ENCODE measurements around the gene ZNRF3.
A peak's percentile ranks its signal among the peaks of the same experiment; 100 is the strongest.
"Not testable (repeated sequence)": the region's sequence is repeated elsewhere in the genome, so short reads cannot be mapped to it uniquely, and the experiment has no call there.

The ZNRF3 gene

DNA sequence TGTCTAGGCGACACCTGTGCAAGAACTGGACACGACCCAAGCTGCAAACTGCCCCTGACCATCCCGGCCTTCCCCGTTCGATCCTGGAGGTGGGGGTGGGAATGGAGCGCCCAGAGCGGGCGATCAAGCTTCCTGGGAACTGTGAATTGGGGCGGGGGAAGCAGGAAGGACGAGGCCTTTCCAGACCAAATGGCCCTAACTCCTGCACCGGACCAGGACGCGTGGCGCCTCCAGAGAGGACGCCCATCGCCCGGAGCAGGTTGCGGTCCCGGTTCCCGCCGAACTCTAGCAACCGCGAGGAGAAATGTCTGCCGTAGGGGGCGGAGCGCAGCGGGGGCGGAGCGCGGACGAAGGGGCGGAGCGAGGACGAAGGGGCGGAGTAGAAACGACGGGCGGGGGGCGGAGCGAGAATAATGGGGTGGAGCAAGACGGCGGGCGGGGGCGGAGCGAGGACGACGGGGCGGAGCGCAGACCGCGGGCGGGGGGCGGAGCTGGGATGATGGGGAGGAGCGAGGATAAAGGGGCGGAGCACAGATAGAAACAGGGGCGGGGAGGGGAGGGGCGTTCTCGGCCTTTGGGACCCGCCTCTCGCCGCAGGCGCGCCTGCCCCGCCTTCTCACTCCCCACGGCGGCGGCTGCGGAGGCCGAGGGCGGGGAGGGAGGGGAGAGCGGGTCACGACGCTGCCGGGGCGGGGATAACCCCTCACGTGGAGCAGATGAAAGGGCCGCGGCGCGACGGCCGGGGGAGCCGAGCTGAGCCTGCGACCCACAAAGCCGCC, at the start of gene ZNRF3:
TSS of gene ZNRF3 (plus strand) at position 695 of the 779 bp plus-strand sequence. CDS start 195 bp downstream, outside the sequence.
- peak; percentile 81 for DNase-seq

DNA sequence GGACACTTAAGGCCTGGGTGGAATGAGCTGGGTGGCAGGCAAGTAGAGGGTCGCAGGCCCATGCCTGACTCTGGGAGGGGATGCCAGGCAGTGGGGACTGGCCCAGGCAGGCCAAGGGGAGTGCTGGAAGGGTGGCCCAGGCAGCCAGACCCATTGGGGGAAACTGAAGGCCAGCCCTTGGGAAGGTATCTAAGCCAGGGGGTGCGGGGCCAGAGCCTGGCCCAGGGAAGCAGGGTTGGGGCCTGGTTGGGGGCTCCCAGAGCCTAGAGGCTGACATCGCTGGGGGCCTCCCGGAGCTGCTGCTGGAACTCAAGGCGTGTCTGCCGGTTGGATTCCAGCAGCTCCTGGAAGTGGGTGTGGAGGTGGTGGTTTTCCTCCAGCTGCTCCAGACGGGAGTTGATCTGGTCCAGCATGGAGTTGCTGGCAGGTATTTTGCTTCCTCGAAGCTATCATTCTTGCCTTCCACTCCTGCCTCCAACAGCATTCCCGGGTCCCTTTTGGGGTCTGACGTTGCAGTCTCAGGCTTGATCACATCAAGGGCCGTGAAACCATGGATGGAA, 47.7 kb upstream of the ZNRF3 start:
- no peak for DNase-seq

DNA sequence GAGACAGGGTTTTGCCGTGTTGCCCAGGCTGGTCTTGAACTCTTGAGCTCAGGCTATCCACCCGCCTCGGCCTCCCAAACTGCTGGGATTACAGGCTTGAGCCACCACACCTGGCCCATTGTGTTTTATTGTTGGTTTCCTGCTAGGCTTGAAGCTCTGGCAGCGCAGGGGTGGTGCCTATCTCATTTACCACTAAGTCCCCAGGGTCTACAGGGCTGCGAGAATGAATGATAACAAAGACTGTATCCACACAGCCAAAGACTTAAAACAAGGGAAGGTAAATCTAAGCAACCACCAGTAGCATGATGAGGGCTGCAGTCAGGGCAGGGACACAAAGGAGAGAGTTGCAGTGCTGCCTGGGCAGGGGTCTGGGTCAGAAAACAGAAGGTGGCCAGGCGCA, 45.7 kb upstream of the ZNRF3 start:
- no peak for DNase-seq

DNA sequence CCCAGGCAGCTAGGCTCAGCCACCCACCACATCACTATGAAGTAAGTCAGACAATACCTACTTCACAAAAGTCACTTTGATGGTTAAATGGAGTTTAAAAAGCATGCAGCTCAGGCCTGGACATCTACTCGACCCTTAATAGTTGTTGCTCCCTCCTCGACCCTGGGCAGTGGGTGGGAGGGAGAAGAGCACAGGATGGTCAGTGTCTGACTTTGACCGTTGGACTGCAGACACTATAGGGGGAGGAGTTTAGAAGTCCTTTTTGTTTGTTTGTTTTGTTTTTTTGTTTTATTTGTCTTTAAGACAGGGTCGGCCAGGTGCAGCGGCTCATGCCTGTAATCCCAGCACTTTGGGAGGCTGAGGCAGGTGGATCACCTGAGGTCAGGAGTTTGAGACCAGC, 44.4 kb upstream of the ZNRF3 start:
- DNase-seq: no peak

DNA sequence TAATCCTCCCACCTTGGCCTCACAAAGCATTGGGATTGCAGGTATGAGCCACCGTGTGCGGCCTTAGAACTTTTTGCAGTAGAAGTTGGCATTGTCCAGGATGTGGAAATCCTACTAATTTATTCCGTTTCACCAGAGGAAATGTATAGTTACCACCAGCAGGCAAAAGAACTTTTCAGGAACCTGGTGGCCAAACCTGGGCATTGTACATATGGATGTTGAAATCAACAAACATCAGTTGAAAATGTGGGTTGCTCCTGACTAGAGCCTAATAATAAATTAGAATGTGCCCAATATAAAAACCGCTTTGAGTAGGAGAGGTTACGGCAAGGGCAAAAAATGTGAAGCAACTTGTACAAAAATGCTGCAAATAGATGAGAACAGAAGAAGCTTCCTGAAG, 42.3 kb upstream of the ZNRF3 start:
- DNase-seq: no peak

DNA sequence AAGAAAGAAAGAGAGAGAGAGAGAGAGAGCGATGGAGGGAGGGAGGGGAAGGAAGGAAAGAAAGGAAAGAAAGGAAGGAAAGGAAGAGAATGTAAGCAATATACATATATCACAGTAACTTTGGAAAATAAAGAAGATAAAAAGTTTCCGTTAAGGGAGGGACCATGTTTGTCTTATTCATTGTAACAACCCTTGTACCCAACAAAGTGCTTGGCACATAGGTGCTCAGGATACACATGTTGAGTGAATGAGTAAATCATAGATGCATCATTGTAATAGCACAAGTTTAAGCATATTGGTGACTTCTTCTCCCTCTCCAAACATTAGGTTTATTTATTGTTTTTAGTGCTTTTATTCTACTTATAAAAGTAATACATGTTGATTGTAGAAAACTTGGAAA, 39.7 kb upstream of the ZNRF3 start:
- DNase-seq: no peak

DNA sequence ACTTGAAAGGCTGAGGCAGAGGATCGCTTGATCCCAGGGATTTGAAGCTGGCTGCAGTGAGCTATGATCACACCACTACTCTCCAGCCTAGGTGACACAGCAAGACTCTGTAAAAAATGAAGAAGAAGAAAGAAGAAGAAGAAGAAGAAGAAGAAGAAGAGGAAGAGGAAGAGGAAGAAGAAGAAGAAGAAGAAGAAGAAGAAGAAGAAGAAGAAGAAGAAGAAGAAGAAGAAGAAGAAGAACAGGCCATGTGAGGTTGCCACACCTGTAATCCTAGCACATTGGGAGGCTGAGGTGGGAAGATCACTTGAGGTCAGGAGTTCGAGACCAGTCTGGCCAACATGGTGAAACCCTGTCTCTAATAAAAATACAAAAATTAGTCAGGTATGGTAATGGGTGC, 39.1 kb upstream of the ZNRF3 start:
- not testable (repeated sequence) for DNase-seq

DNA sequence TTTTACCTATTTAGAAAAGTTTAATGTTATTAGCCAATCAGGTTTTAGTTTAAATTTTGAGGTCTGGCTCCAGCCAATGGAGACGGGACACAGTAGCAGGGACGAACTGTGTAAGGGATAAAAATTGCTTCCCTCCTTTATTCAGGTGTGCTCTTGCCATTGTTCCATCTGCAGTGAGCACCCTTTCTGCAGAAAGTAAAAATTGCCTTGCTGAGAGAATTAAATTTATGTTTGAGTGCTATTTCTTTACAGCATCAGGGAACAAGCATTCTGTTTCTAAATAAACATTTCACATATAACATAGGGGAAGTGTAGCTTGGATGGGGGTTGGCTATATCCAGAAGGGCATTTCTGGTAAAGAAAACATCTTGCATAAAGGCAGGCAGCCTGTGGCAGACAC, 36.4 kb upstream of the ZNRF3 start:
- no peak for DNase-seq

DNA sequence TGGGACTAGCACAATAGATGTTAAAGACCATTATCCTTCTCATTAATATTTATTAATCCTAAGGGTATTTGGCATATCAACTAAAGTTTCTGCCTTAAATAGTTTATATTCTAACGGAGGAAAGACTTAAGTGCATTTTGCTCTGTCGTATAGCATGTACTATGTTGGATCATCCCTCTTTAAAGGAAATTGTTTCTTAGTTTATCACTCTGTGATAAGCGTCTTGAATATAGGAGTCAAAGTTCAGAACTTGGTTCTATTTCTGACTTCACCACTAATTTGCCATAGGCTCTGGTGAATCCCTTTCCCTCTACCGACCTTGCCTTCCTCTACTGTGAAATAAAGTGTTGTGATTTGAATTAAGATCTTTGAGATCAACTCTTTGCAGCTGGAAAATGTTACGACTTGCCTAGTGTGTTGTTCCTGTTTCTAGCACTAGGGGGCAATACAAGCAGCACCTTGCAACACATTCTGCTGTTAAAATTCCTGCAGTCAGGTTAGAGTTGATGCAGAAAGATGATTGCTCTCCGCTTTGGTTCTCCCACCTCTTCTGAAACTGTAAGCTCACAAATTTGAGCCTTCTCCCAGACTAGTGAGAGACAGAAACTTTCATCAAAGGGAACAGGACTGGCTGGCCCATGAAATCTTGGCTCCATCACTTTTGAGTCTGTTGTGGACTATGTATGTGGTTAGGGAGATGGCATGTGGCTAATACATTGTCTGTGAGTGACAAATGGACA, 27.8 kb upstream of the ZNRF3 start:
- DNase-seq: peak; percentile 41

DNA sequence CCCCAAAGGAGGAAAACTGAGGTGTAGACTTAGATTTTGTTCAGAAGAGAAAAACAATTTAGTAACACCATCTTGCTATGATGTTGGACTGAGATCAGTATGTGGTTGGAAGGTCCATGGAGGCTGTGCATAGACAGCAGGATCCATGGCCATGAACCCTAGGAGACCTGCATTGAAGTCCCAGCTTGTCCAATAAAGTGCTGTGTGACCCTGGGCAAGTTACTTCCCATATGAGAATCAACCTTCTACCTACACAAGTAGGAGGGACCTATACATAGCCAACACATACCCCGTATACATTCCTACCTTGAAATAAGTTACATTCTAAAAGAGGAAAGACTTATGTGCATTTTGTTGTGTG, 27.3 kb upstream of the ZNRF3 start:
- no peak for DNase-seq

DNA sequence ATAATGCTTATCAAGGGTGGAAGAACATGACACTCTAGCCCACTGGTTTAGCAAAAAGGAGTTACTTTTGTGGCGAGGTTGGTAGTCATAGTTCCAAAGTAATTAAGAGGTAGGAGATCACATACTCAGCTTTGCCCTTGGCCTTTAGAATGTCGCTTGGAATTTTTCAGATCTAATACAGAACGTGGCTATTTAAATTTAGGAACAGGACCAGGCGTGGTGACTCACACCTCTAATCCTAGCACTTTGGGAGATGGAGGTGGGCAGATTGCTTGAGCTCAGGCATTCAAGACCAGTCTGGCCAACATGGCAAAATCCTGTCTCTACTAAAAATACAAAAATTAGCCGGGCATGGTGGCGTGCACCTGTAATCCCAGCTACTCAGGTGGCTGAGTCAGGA, 26.1 kb upstream of the ZNRF3 start:
- DNase-seq: no peak

DNA sequence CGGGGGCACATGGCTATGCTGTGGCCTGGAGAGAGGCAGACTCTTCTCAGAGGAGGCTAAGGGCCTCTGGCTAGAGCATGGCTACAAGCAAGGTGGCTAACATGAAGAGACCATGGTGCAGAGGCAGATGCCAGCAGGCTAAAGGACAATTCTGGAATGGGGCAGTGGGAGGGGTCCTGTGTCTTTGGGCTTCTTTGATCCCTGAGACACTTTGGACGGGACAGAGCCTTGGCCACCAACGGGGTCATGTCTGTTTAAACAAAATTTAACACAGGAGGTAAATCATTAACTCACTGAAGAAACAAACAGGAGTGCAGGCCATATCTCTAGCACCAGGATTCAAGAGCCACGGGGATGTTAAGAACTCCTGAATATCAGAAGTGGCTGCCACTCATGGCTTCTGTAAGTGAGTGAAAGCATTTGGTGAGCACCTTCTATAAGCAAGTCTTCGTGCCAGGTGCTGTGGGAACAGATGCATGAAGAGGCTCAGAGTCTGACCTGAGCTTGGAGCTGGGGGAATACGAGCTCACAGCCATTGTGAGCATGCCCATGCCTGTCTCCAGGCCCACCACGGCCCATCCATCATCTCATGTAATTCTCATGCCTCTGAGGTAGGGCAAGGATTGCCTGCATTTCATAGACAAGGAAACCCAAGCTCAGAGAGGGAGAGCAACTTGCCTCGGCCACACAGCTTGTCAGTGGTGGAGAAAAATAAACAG, 18.3 kb upstream of the ZNRF3 start:
- DNase-seq: no peak

DNA sequence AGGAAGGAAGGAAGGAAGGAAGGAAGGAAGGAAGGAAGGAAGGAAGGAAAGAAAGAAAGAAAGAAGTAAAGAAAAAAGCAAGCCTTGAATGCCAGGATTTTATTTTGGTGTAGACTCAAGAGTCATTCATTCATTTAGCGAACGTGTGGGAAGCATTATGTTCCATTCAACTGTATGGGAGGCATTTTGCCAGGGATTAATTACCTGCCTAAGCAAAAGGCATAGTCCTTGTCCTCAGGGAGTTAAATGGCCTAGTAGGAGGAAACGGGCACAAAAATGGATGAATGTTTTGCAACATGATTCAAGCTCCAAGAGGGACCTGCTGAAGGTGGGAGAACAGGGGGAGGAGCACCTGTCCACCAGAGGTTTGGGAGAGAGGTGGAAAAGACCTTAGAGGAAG, 16.2 kb upstream of the ZNRF3 start:
- no peak for DNase-seq

DNA sequence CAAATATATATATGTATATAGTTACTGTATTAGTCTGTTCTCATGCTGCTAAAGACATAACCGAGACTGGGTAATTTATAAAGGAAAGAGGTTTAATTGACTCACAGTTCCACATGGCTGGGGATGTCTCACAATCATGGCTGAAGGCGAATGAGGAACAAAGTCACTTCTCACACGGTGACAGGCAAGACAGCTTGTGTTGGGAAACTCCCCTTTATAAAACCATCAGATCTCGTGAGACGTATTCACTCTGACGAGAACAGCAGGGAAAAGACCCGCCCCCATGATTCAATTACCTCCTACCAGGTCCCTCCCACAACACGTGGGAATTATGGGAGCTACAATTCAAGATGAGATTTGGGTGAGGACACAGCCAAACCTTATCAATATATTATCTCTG, 15.0 kb upstream of the ZNRF3 start:
- DNase-seq: not testable (repeated sequence)

DNA sequence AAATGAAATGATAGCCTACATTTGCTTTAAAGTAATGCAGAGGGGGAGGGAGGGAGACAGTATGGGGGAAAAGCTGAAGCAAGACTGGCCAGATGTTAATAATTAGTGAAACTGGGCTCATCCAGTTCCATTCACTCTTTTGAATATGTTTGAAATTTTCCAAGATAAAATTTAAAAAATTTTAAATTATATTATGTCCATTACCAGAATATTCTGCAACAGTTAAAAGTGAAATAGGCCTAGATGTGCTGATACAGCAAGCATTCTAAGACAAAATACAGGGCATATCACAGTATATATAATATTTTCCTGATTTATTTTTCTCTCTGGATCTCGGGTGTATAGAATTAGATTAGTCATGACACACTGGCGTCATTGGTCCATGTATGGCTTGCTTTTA, 13.6 kb upstream of the ZNRF3 start:
- no peak for DNase-seq

DNA sequence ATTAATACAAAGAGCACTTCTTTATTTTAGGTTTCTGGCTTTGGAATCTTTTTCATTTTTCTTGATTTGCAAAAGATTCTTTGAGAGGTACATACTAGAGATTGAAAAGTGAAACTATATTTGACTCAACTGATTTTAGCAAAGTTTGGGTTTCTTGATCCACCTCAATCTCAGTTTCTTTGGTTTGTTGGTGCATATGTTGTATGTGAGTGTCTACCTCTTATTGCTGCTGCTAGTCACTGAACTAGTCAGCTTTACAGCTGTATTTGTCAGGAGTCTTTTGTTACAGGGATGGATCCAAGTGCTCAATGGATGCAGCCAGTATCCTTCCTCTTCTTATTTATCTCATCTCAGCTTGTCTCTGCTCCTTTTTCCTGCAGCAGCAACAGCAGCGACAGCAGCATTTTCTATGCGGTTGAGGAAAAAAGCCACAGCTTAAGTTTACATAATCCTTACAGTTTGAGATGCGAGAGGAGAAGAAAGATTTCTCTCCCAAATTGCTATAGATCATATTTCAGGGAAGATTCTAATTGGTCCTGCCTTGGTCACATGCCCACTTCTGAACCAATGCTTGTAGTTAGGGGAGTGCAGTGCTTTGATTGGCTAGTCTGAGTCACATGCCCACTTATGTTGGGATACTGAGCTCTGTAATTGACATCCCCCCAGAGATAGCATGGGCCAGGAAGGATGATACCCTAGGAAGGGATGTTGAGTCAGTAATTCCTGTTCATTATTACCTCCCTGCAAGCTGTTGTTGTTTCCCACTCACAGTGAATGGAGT, 10.0 kb upstream of the ZNRF3 start:
- DNase-seq: no peak

DNA sequence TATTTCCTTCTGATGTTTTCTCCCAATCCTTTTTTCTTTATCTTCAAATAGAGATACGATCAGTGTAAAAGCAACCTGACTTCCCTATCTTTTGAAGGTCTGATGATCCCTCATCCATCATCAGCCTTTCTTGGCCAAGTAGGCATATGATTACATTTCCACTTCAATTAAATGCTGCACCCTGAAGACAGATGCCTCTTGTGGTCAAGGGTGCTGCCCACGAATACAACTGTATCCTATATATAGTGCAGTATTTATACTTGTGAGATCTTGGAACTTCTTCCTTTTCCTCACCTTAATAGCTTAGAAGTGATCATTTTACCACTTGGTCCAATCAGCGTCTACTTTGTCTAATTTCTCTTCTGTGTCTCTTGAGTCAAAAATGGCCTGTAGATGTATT, 9.3 kb upstream of the ZNRF3 start:
- no peak for DNase-seq

DNA sequence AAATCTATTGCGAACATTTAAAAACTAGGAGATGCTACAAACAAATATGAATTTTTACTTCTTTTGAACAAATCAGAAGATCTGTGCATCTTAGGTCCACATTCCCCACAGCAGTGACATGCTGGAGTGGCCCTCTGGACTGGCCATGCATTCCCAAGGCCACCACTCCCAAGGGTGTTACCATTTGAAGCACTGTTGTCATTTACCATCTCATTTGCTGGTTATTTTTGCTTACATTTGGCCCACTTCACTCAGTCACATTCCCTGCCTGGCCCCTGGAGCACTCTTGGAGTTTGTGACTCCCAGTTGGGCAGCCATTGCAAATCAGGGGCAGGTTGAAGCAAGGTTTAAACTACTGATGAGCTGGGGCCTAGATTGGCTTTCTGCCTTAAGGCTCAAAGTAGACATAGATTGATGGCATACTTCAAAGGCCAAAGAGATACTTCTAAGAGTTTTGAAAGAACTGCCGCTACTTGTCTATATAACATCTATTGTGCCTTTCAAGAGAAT, 8.5 kb upstream of the ZNRF3 start:
- DNase-seq: no peak

DNA sequence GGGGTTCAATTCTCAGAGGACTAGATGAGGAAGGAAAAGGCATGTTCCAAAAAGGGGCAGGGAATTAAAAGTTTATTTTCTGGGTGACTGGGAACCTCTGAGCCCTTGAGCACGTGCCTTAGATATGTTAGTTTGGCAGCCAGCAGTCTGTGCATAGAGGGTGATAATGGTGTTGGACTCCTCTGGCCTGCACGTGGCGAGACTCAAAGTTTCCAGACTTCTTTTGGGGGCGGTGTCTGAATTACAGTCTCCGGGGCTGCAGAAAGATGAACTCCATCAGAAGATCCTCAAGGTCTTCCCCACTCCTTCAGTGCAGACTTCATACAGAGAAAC, 861 bp upstream of the ZNRF3 start:
- no peak for DNase-seq

DNA sequence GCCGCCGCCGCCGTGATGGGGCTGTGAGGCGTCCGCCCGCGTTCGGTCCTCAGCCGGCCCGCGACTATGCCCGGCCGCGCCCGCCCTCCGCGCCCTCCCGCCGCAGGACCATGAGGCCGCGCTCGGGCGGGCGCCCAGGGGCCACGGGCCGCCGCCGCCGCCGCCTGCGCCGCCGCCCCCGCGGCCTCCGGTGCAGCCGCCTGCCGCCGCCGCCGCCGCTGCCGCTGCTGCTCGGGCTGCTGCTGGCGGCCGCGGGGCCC, 215 bp downstream of the ZNRF3 start:
- no peak for DNase-seq

DNA sequence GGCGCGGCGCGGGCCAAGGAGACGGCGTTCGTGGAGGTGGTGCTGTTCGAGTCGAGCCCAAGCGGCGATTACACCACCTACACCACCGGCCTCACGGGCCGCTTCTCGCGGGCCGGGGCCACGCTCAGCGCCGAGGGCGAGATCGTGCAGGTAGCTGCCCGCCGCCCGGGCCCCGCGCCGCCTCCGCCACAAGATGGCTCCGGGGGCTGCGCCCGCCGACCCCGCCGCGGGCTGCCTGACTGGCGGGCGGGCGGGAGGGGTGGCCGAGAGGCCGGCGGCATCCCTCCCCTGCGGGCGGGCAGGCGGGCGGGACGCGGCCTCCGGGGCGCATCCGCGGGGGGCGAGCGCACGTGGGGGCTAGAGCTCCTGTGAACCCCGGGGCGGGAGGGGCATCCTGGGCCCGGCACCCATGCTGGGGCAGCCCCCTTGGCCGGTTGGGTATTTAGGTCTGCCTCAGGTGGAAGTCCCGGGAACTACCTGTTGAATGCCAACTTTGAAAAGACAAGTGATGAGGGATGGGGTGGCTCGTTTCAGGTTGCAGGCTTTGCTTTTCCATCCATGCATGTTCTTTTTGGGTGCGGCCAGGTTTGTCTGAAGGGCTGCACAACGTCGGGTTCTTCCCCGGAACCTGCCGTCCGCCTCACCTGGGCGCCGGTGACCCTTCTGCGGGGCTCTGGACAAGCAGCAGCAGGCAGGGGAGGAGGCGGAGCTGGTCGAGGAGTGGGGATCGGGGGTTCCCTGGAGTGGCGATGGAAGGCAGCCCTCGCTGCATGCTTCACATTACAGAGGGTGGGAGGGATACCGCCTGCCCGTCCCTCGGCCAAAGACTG, 760 bp downstream of the ZNRF3 start:
- DNase-seq: no peak

DNA sequence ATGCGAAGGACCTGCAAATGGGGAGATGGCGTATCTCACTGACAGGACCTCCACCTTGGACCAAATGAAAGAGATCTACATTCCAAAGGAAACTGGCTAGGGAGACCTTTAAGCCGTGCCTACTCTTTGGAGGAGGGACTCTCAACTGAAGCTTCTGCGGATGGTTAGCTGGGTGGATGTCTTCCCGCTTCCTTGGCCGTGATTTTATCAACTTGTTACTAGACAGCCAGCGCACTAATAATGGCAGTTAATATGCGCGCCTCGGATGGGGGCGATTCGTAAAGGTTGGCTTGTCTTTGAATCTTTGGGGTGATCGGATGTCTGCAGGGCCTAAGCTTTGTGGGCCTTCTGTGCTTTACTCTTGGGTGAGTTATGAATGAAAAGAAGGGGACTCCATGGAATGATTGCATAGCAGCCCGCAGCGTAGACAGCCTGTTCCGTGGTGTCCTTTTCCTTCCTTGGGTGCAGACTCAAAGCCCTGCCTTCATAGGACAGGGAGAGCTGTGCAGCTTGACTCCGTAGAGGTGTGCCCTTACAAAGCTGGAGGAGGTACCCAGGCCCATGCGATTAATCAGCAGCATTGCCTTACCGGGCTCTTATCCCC, 1.5 kb downstream of the ZNRF3 start:
- DNase-seq: no peak
